Uterus (tissue), 2 donors: ENCODE measurements around the gene HIGD1A.

ENCODE experiments used
- CTCF ChIP-seq, 4 experiments: fragments of 200-600 bp in 2 of 4; fragments of 450-650 bp in 2 of 4; sonication (generic) in 2 of 4; IDR thresholded peaks; one replicate each; pipeline ENCODE4 v1.5.1; 2016 to 2019; ENCODE audit warnings: antibody characterized with exemption in 4 of 4, mild to moderate bottlenecking in 2 of 4, moderate library complexity in 1 of 4
- POLR2A ChIP-seq, 2 donors: fragments of 450-650 bp; IDR thresholded peaks; one replicate each; pipeline ENCODE4 v1.6.1; 2016; ENCODE audit warnings: antibody characterized with exemption in 2 of 2, mild to moderate bottlenecking in 1 of 2, moderate library complexity in 1 of 2

DNA sequence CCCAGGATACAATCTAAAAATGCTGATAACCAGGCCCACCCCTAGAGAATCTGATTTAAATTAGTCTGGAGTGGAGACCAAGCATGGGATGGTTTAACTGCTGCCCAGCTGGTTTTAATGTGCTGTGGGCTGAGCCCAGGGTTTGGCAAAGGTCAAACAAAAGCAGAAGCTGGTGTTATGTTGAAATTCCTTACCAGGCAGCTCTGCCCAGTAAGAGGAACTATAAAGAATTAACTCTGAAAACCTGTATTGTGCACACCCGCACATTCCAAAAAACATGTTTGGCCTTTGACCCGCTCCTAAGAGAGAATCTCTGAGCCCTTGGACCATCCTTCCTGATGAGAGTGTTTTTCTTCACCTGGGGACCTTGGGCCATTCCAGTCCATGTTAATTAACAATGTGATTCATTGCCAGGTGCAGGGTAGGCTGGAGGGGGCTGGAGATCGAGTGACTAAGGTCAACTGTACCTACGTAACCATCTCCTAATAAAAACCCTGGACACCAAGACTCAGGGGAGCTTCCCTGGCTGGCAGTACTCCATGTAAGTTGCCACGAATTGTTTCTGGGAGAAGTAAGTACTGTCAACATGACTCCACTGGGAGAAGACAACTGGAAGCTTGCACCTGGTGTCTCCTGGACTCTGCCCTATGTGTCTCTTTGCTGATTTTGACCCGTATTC, 42.1 kb downstream of the HIGD1A start:
- TF ChIP-seq CTCF (IDR thresholded peaks at IDR 0.05) (no peak), POLR2A (IDR thresholded peaks at IDR 0.05) (no peak)
